ENCODE measurements around the gene CFAP410. TPM values are rescaled to one million over a fixed set of nuclear protein-coding genes. Genes with fewer than 3 reads are reported as not detected.

The CFAP410 gene
- total RNA-seq, 4 donors from 2014 or later, result 18.5 to 35.3 (median 23.6) TPM

DNA sequence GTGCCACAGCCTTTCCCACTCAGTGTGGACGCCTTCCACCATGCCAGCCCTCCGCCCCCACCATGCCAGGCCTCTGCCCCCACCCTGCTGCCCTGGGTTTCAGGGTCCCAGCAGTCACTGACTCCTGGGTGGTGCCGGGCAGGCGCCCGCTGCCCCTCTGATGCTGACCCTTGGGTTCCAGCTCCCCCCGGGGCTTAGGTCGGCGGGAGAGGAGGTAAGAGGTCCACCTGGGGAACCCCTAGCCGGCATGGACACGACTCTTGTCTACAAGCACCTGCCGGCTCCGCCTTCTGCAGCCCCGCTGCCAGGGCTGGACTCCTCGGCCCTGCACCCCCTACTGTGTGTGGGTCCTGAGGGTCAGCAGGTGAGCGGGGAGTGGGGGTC, 46.4 kb downstream of the CFAP410 start:
- no peak for ATAC-seq (ENCODE audit: low FRiP score)
- TF ChIP-seq, protein P1, sequence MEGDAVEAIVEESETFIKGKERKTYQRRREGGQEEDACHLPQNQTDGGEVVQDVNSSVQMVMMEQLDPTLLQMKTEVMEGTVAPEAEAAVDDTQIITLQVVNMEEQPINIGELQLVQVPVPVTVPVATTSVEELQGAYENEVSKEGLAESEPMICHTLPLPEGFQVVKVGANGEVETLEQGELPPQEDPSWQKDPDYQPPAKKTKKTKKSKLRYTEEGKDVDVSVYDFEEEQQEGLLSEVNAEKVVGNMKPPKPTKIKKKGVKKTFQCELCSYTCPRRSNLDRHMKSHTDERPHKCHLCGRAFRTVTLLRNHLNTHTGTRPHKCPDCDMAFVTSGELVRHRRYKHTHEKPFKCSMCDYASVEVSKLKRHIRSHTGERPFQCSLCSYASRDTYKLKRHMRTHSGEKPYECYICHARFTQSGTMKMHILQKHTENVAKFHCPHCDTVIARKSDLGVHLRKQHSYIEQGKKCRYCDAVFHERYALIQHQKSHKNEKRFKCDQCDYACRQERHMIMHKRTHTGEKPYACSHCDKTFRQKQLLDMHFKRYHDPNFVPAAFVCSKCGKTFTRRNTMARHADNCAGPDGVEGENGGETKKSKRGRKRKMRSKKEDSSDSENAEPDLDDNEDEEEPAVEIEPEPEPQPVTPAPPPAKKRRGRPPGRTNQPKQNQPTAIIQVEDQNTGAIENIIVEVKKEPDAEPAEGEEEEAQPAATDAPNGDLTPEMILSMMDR (IDR thresholded peaks at IDR 0.05), result no peak
- no peak for DNase-seq (ENCODE audit: low spot score)

DNA sequence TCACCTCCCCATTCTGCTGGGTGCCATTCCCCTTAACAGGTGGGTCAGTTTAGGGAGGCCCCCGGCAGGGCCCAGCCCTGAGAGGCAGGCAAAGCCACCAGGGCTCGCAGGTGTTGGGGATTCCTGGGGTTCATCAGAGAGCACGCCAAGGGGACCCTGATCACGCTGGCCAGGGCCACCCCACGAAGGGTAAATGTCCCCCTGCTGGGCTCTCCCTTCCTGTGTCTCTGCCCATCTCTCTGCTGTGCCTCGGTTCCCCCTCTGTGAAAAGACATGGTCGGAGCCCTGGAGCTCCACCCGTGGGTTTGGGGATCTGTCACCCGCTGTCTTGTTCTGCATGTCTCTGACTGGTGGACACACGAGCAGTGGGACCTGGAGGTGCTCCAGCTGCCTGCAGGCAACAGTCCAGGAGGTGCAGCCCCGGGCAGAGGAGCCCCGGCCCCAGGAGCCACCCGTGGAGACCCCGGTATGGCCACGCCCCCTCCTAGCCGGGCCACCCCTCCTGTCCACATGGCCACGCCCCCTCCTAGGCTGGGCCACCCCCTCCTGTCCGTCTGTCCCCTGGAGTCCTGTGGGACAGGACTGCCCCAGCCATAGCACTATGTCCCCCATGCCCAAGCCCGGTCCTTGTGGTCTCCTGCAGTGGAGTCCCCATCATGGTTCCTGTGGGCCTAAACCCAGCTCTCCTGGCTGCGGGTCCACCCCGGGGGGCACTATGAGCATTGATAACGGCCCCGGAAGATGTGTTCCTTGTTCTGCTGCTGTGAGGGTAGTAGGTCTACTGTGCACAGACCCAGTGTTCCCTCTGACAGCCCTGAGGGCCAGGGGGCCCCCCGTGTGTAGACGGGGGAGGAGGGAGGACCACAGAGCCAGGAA, 47.0 kb downstream of the CFAP410 start:
- TF ChIP-seq, protein P1 (IDR thresholded peaks at IDR 0.05), result no peak
- DNase-seq (ENCODE audit: low spot score) (no peak), ATAC-seq (ENCODE audit: low FRiP score) (no peak)

DNA sequence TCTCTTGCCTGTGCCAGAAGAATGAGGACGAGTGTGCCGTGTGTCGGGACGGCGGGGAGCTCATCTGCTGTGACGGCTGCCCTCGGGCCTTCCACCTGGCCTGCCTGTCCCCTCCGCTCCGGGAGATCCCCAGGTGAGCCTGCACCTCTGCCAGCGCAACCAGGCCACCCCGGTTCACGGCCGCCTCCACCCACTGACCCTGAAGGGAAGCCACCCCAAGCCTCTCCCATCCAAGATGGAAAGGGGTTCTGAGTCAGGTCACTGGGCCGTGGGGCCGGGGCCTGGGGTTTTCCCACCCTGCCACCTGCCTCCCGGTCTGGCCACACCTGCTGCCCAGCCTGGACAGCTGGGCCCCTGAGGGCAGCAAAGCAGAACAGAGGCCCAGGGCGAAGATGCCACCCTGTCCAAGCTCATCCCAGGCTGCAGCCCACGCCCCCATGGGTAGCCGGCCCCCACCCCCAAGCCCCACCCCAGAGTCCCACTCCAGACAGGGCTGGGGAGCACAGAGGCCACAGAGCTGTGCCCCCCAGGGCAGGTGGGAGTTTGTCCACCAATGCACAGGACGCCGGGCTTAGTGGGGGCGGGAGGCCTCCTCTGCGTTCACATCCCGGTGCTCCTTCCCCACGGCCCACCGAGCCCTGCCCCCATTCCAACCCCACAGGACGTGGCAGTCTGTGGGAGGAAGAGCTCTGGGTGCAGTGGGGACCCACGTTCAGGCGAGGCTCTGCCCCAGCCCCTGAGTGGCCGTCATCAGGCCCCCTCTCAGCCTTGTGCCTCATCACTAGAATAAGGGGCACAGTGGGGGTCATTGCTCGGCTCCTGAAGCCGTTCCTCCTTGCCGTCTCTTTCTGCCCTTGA, 47.9 kb downstream of the CFAP410 start:
- DNase-seq (ENCODE audit: low spot score) (no peak), ATAC-seq (ENCODE audit: low FRiP score) (no peak)
- TF ChIP-seq, protein P1 (IDR thresholded peaks at IDR 0.05), result no peak

DNA sequence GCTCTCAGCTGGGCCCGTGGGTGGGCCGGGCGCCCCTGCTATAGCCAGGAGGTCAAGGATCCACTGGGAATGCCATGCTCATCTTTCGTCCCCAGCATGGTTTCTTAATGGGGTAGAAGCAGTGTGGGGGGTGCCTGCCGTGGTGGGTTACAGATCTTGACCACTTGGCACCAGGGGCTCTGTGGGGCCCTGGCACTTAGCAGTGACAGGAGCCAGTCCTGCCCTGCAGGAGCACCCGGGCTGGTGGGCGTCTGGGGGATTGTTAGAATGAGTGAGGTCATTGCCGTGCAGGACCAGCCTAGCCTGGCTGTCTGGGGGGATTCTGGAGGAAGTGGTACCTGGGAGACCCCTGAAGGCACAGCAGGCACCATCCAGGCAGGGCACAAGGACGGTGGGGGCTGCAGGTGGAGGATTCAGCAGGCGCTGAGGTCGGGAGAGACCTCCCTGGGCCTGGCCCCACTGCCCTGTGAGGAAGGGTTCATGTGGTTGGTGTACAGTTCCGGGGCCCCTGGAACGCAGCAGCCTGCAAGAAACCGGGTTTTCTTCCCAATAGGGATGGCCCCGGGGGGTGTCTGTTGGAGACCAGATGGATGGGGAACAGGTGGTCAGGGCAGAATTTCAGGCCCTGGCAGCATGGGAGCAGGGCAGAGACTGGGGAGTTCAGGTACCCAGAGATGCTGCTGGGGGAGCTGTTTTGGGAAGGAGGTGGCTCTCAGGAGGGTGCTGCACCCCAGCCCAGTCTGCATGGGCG, 48.7 kb downstream of the CFAP410 start:
- no peak for ATAC-seq (ENCODE audit: low FRiP score)

DNA sequence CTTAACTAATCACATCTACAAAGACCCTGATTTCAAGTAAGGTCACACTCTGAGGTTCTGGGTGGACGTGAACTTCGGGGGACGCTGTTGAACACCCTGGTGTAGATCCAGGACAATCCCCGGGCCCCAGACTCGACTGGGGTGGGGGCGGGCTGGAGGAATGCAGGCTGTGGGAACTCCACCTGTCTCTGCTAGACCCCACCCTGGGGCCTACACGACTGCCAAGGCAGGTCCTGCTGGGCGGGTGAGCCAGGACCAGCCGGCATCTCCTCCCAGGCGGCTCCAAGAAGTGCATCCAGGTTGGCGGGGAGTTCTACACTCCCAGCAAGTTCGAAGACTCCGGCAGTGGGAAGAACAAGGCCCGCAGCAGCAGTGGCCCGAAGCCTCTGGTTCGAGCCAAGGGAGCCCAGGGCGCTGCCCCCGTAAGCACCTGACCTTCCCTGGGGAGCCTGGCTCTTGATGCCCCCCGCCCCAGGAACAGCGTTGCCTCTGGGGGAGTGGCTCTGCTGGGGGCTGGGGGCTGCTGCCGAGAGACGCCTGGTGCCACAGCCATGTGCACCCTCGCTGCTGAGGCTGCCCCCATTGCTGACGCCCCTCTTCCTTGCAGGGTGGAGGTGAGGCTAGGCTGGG, 49.7 kb downstream of the CFAP410 start:
- ATAC-seq (ENCODE audit: low FRiP score), result no peak
- DNase-seq (ENCODE audit: low spot score), result no peak
- TF ChIP-seq, protein P1 (IDR thresholded peaks at IDR 0.05), result no peak

More for the DNA sequence above, 48.7 kb downstream of the CFAP410 start:
- DNase-seq (ENCODE audit: low spot score), result no peak
- TF ChIP-seq, protein P1 (IDR thresholded peaks at IDR 0.05), result no peak

All from omental fat pad (tissue), 4 donors.